ENCODE measurements around the gene PCDHA8.
"Not testable (repeated sequence)": the region's sequence is repeated elsewhere in the genome, so short reads cannot be mapped to it uniquely, and the experiment has no call there.

PCDHA8 gene

GRCh38 chr5:140870221-140871201 lies 29.5 kb downstream of the PCDHA8 start:
- DNase-seq (ENCODE audit: extremely low read depth in 1 of 2, low read depth in 1 of 2): no peak

GRCh38 chr5:140875085-140876065 lies 34.4 kb downstream of the PCDHA8 start, which contains the start of gene PCDHA12:
Gene PCDHA12 (plus strand): TSS chr5:140875308. CDS start chr5:140875473, 165 bp downstream.
- no peak for DNase-seq (ENCODE audit: extremely low read depth in 1 of 2, low read depth in 1 of 2)

- not testable (repeated sequence) for DNase-seq (ENCODE audit: extremely low read depth in 1 of 2, low read depth in 1 of 2)
Measured at GRCh38 chr5:140876541-140877261, 35.7 kb downstream of the PCDHA8 start.

- DNase-seq (ENCODE audit: extremely low read depth in 1 of 2, low read depth in 1 of 2): no peak
Measured at GRCh38 chr5:140877262-140877581, 36.2 kb downstream of the PCDHA8 start.

- no peak for DNase-seq (ENCODE audit: extremely low read depth in 1 of 2, low read depth in 1 of 2)
Measured at GRCh38 chr5:140881889-140882590, 41.1 kb downstream of the PCDHA8 start, which contains the start of gene PCDHA13. Gene PCDHA13 (plus strand): TSS chr5:140882124. CDS start chr5:140882269, 145 bp downstream.

GRCh38 chr5:140882591-140882899 lies 41.6 kb downstream of the PCDHA8 start:
- DNase-seq (ENCODE audit: extremely low read depth in 1 of 2, low read depth in 1 of 2): no peak

- DNase-seq (ENCODE audit: extremely low read depth in 1 of 2, low read depth in 1 of 2): no peak
Measured at GRCh38 chr5:140883373-140883772, 42.4 kb downstream of the PCDHA8 start.

GRCh38 chr5:140883927-140884697 lies 43.1 kb downstream of the PCDHA8 start:
- no peak for DNase-seq (ENCODE audit: extremely low read depth in 1 of 2, low read depth in 1 of 2)
